Lower lobe of right lung (tissue), 2 donors: ENCODE data around the gene TP53I11. TPM values are rescaled to one million over a fixed set of nuclear protein-coding genes. Genes with fewer than 3 reads are reported as not detected.
A peak's percentile ranks its signal among the peaks of the same experiment; 100 is the strongest.

Experiments used
- ATAC-seq, 2 donors: fragments of 200-7000 bp; cut with Tn5 transposase; one replicate each; pipeline ENCODE4 v1.9.1; 2020 to 2022; ENCODE audit warnings: mild to moderate bottlenecking in 2 of 2, moderate library complexity in 2 of 2
- DNase-seq: peaks from one replicate; pipeline ENCODE4 v3.0.0-alpha.2; 2020
- H3K27ac ChIP-seq: fragments of 200-600 bp; one replicate; pipeline ENCODE4 v1.8.0; 2022
- H3K27me3 ChIP-seq: fragments of 200-600 bp; one replicate; pipeline ENCODE4 v1.8.0; 2022; ENCODE audit warnings: low read depth
- H3K36me3 ChIP-seq: fragments of 200-600 bp; one replicate; pipeline ENCODE4 v1.8.0; 2022; ENCODE audit warnings: mild to moderate bottlenecking
- H3K4me1 ChIP-seq: fragments of 200-600 bp; one replicate; pipeline ENCODE4 v1.8.0; 2022
- H3K4me3 ChIP-seq: fragments of 200-600 bp; one replicate; pipeline ENCODE4 v1.8.0; 2022; ENCODE audit warnings: mild to moderate bottlenecking
- H3K9me3 ChIP-seq: fragments of 200-600 bp; one replicate; pipeline ENCODE4 v1.8.0; 2022
- CTCF ChIP-seq: fragments of 200-600 bp; IDR thresholded peaks from one replicate; pipeline ENCODE4 v1.8.0; 2022; ENCODE audit warnings: antibody characterized with exemption, mild to moderate bottlenecking
- intact Hi-C: fragments of 100-400 bp; cut with DNase I; formaldehyde crosslinking; loops from one replicate; pipeline ENCODE4 v1.11.0; 2022
- total RNA-seq: library from RNA; stranded (reverse); fragmentation: NEBNext Ultra II Directional; extraction: Animal tissue kit (Norgen Biotek cat#: 25700); gene quantifications from one replicate; pipeline ENCODE4 v1.2.1, GENCODE V29; 2021
- donor health status: DM: no; HTN: yes; CAD: no; lungs with severe emphysema.

Gene TP53I11
- total RNA-seq, 1 donor from 2014 or later = 103 TPM

- ATAC-seq (no peak), DNase-seq (no peak)
- Histone ChIP-seq H3K27me3 (no peaks in the 10 kb centered on the region), H3K4me1 (peaks cover 38% of the 10 kb centered on the region), H3K9me3 (no peaks in the 10 kb centered on the region), H3K4me3 (no peak overlapping the region), H3K36me3 (no peaks in the 10 kb centered on the region), H3K27ac (no peak overlapping the region)
- TF ChIP-seq CTCF = no peak
- intact Hi-C loops = no loop called here
These were observed 3.6 kb upstream of the TP53I11 start for GRCh38 chr11:44954051-44954906.

- intact Hi-C loops = no loop called here
- Histone ChIP-seq H3K27me3 (no peaks in the 10 kb centered on the region), H3K4me1 (peaks cover 54% of the 10 kb centered on the region), H3K36me3 (no peaks in the 10 kb centered on the region), H3K9me3 (no peaks in the 10 kb centered on the region), H3K4me3 (no peak overlapping the region), H3K27ac (no peak overlapping the region)
- ATAC-seq (no peak), DNase-seq (no peak)
- TF ChIP-seq CTCF = no peak
These were observed 2.0 kb upstream of the TP53I11 start for GRCh38 chr11:44952500-44953260.

- H3K27me3 ChIP-seq = no peaks in the 10 kb centered on the region
- H3K4me3 ChIP-seq = no peak overlapping the region
- H3K9me3 ChIP-seq = no peaks in the 10 kb centered on the region
- DNase-seq (no peak), ATAC-seq (no peak)
- H3K27ac ChIP-seq = no peak overlapping the region
- intact Hi-C loops = no loop called here
- no peaks in the 10 kb centered on the region for H3K36me3 ChIP-seq
- no peak for TF ChIP-seq CTCF
- H3K4me1 ChIP-seq = peaks cover 60% of the 10 kb centered on the region
These were observed 1.4 kb upstream of the TP53I11 start for GRCh38 chr11:44952082-44952481.

- H3K27me3 ChIP-seq = no peaks in the 10 kb centered on the region
- no peak for TF ChIP-seq CTCF
- H3K36me3 ChIP-seq = peaks cover 11% of the 10 kb centered on the region
- DNase-seq = peak; percentile 65
- H3K27ac ChIP-seq = peak overlapping the region; percentile 84
- H3K4me1 ChIP-seq = peaks cover 56% of the 10 kb centered on the region
- H3K4me3 ChIP-seq = peak overlapping the region; percentile 90
- H3K9me3 ChIP-seq = no peaks in the 10 kb centered on the region
- ATAC-seq = peak; percentile 16 to 54
- intact Hi-C loops = no loop called here
These were observed 555 bp downstream of the TP53I11 start for GRCh38 chr11:44950031-44950624.

GRCh38 chr11:44949160-44950030, 1.3 kb downstream of the TP53I11 start:
- peak; percentile 57 for TF ChIP-seq CTCF
- Histone ChIP-seq H3K27ac (peak overlapping the region; percentile 84), H3K27me3 (no peaks in the 10 kb centered on the region), H3K4me3 (peak overlapping the region; percentile 90), H3K36me3 (peaks cover 11% of the 10 kb centered on the region), H3K4me1 (peaks cover 55% of the 10 kb centered on the region), H3K9me3 (no peaks in the 10 kb centered on the region)
- DNase-seq (peak; percentile 61), ATAC-seq (peak; percentile 49 to 57)
- intact Hi-C loops = no loop called here
